GM19193 (cell line): ENCODE results near the gene CLK2.

ENCODE experiments used
- POLR2A ChIP-seq: IDR thresholded peaks from 4 replicates; pipeline ENCODE4 v1.6.1; 2011; ENCODE audit not compliant: insufficient read depth, insufficient read length; ENCODE audit errors: extremely low read depth

CLK2 gene

DNA sequence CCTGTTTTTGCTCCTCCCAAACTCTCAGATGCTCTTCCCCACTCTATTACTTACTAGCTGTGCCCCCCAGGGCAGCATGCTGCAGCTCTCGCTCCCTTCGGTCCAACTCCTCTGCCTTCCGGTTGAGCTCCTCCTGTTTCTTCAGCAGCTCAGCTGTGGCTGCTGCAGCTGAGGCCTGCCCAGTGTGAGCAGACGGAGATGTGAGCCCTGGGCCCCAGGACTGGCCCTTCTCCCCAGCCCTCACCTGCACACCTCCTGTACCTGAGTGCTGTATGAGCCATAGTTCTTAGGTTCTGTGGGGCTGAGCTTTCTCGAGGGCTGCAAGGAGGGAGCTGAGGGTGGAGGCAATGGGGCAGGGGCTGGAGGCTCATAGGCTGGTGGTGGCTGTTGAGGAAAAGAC is 13.0 kb downstream of the CLK2 start:
- no peak for TF ChIP-seq POLR2A

- TF ChIP-seq POLR2A: no peak
Measured at GRCh38 chr1:155256058-155256852, 17.0 kb downstream of the CLK2 start.

- peak; percentile 67 for TF ChIP-seq POLR2A
Measured at GRCh38 chr1:155255243-155256007, 17.9 kb downstream of the CLK2 start, which contains the start of gene ENTREP3. ENTREP3 (minus strand) TSS chr1:155255483; CDS start chr1:155254877, 606 bp downstream.

- no peak for TF ChIP-seq POLR2A
Measured at GRCh38 chr1:155254714-155255242, 18.5 kb downstream of the CLK2 start.

GRCh38 chr1:155254228-155254713 is 19.0 kb downstream of the CLK2 start:
- no peak for TF ChIP-seq POLR2A

DNA sequence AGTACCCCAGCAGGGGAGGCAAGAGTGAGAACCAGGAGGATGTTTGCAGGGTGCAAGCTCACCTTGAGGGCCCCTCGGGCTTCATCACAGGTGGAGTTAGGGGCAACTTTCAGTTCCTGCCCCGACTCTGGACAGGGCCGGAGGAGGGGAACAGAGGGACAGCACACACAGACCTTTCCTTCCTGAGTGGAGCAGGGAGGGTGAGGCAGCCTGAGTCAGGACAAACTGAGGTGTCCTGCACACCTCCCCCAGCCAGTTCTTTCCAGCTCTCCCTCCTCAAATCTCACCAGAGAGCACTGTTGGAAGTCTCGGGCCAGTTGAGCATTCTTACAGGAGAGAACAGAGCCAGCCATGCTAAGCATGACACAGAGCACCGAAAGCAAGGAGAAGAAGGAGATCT is 19.5 kb downstream of the CLK2 start:
- TF ChIP-seq POLR2A: no peak

DNA sequence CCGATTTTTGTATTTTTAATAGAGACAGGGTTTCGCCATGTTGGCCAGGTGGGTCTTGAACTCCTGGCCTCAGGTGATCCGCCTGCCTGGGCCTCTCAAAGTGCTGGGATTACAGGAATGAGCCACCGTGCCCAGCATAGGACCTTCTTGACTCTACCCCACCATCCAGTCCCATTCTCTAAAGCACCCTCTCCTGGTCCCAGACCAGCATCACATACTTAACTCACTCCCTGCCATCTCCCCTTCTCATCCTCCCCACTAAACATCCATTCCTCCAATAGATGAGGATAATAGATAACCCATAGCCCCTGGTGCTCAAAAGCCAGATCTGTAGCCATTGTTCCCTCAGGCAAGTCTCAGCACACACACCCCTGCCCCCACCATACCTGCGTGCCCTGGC is 20.1 kb downstream of the CLK2 start:
- no peak for TF ChIP-seq POLR2A

GRCh38 chr1:155251566-155251965 is 21.7 kb downstream of the CLK2 start:
- TF ChIP-seq POLR2A: no peak

DNA sequence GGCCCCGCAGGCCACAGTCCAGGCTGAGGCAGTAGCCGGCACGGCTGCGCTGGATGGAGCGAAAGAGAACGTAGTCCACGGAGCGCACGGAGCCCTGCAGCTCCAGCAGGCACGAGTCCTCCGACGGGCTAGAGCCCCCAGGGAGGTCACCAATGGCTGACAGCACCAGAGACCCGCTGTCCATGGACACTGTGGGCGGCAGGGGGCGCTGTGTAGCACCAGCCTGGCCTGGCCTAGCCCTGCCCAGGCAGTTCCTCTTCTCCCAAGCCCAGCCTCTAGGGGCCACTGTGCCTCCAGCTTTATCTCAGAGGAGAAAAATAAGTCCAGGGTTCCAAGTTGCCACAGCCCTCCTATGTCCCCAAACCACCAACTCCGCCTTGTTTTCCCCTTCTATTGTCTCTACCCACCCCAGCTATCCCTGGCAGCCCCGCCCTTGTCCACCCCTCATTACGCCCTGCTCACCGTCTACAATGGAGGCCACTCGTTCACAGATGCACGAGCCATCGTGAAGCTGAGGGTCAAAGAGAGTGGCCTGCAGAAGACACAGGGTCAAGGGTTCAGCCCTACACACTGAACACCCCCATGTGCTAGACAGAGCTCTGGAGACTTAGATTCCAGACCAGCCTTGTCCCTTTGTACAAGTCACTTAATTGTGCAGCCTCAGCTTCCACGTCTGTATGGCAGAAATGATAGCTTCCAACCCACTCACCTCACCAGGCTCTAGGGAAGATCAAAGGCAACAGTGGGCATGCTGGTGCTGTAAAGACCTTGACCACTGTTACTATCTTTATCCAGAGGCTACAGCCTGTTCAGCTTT is 22.5 kb downstream of the CLK2 start:
- peak; percentile 38 for TF ChIP-seq POLR2A

GRCh38 chr1:155250246-155250632 is 23.1 kb downstream of the CLK2 start:
- TF ChIP-seq POLR2A: no peak

DNA sequence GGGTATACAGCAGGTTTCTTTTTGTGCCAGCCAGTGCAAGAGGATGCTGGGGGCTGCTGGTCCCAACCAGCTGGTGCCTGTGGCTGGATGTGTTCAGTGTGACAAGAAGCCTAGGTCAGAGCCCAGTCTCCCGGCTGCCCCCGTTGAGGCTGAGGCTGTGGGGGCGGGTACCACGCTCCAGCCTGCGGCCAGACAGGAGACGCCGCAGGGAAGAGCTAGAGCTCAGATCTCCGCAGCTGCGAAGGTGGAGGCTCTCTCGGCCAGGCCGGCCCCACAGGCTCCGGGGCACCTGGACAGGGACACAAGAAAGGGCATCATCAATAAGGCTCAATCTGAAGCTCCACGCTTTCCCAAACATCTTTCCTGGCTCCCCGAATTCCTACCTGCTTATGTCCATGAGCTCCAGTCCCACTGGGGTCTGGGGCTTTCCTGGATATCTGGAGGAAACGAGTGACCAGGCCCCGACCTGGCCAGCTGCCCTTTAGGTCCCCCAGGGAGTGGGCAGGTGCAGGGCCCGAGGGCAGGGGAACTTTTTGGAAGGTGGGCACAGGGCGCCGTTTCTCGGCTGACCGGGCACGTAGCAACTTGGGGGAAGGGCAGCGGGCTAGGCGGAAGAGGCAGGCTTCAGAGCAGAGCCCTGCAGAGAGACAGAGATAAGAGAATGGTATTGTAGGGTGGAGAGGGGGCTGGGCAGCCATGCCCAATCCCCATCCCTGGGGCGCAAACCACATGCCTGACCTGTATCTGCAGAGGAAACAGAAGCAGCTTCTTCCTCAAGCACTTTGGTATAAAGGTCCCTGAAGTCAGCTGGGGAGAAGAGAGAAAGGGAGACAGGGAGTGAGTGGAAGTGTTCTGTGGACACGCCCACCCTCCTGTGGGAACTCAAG is 25.4 kb downstream of the CLK2 start:
- TF ChIP-seq POLR2A: no peak

- no peak for TF ChIP-seq POLR2A
Measured at GRCh38 chr1:155245163-155245524, 28.2 kb downstream of the CLK2 start.

- TF ChIP-seq POLR2A: peak; percentile 92
Measured at GRCh38 chr1:155244368-155245162, 28.7 kb downstream of the CLK2 start.
